Measurements from ENCODE around the gene TSSC4.
A peak's percentile ranks its signal among the peaks of the same experiment; 100 is the strongest.
"Not testable (repeated sequence)": the region's sequence is repeated elsewhere in the genome, so short reads cannot be mapped to it uniquely, and the experiment has no call there.

TSSC4 gene

GRCh38 chr11:2400069-2400761 is at the start of gene TSSC4:
Gene TSSC4 (plus strand): TSS chr11:2400750. CDS start chr11:2402634, 1,884 bp downstream.
- DNase-seq (ENCODE audit: low spot score) = peak; percentile 100

- DNase-seq (ENCODE audit: low spot score) = no peak
Measured at GRCh38 chr11:2351701-2352100, 48.8 kb upstream of the TSSC4 start.

- no peak for DNase-seq (ENCODE audit: low spot score)
Measured at GRCh38 chr11:2352420-2352819, 48.1 kb upstream of the TSSC4 start.

GRCh38 chr11:2355000-2355644 is 45.4 kb upstream of the TSSC4 start:
- DNase-seq (ENCODE audit: low spot score) = no peak

- DNase-seq (ENCODE audit: low spot score) = no peak
Measured at GRCh38 chr11:2357246-2357645, 43.3 kb upstream of the TSSC4 start.

GRCh38 chr11:2357651-2358050 is 42.9 kb upstream of the TSSC4 start:
- not testable (repeated sequence) for DNase-seq (ENCODE audit: low spot score)

- no peak for DNase-seq (ENCODE audit: low spot score)
Measured at GRCh38 chr11:2358754-2359442, 41.7 kb upstream of the TSSC4 start.

- no peak for DNase-seq (ENCODE audit: low spot score)
Measured at GRCh38 chr11:2359557-2359956, 41.0 kb upstream of the TSSC4 start.

- DNase-seq (ENCODE audit: low spot score) = no peak
Measured at GRCh38 chr11:2360081-2360642, 40.4 kb upstream of the TSSC4 start.

GRCh38 chr11:2361565-2361964 is 39.0 kb upstream of the TSSC4 start:
- DNase-seq (ENCODE audit: low spot score) = no peak

- DNase-seq (ENCODE audit: low spot score) = no peak
Measured at GRCh38 chr11:2362414-2362813, 38.1 kb upstream of the TSSC4 start.

GRCh38 chr11:2363130-2363529 is 37.4 kb upstream of the TSSC4 start:
- DNase-seq (ENCODE audit: low spot score) = no peak

GRCh38 chr11:2363577-2364370 is 36.8 kb upstream of the TSSC4 start:
- no peak for DNase-seq (ENCODE audit: low spot score)

- not testable (repeated sequence) for DNase-seq (ENCODE audit: low spot score)
Measured at GRCh38 chr11:2364386-2364785, 36.2 kb upstream of the TSSC4 start.

GRCh38 chr11:2365571-2366210 is 34.9 kb upstream of the TSSC4 start:
- no peak for DNase-seq (ENCODE audit: low spot score)

GRCh38 chr11:2366276-2366675 is 34.3 kb upstream of the TSSC4 start:
- DNase-seq (ENCODE audit: low spot score) = peak; percentile 83

GRCh38 chr11:2366733-2367132 is 33.8 kb upstream of the TSSC4 start:
- DNase-seq (ENCODE audit: low spot score) = peak; percentile 60

GRCh38 chr11:2367266-2368160 is 33.0 kb upstream of the TSSC4 start:
- DNase-seq (ENCODE audit: low spot score) = no peak

GRCh38 chr11:2368178-2368850 is 32.2 kb upstream of the TSSC4 start:
- no peak for DNase-seq (ENCODE audit: low spot score)

- no peak for DNase-seq (ENCODE audit: low spot score)
Measured at GRCh38 chr11:2368851-2369180, 31.7 kb upstream of the TSSC4 start.
